GM21619 (cell line): ENCODE results near the gene CEMIP.

Source experiments
- ATAC-seq: cut with Tn5 transposase; IDR thresholded peaks from one replicate; pipeline ENCODE4 v1.9.1; 2021; ENCODE audit not compliant: unreplicated experiment

CEMIP gene

GRCh38 chr15:80885016-80885579, 105.9 kb downstream of the CEMIP start:
- ATAC-seq: no peak

- ATAC-seq: no peak
Measured at GRCh38 chr15:80887148-80887547, 108.0 kb downstream of the CEMIP start.

- ATAC-seq: no peak
Measured at GRCh38 chr15:80888846-80889245, 109.7 kb downstream of the CEMIP start.

GRCh38 chr15:80890341-80891005, 111.3 kb downstream of the CEMIP start:
- ATAC-seq: no peak

- no peak for ATAC-seq
Measured at GRCh38 chr15:80891006-80891405, 111.8 kb downstream of the CEMIP start.

- no peak for ATAC-seq
Measured at GRCh38 chr15:80892414-80892813, 113.2 kb downstream of the CEMIP start.

GRCh38 chr15:80893777-80894176, 114.6 kb downstream of the CEMIP start:
- no peak for ATAC-seq

GRCh38 chr15:80895091-80895490, 115.9 kb downstream of the CEMIP start:
- no peak for ATAC-seq

GRCh38 chr15:80895965-80896364, 116.8 kb downstream of the CEMIP start:
- ATAC-seq: no peak

- ATAC-seq: no peak
Measured at GRCh38 chr15:80898040-80898439, 118.9 kb downstream of the CEMIP start.

- no peak for ATAC-seq
Measured at GRCh38 chr15:80902298-80902801, 123.2 kb downstream of the CEMIP start.

- no peak for ATAC-seq
Measured at GRCh38 chr15:80904998-80905397, 125.8 kb downstream of the CEMIP start.

- ATAC-seq: no peak
Measured at GRCh38 chr15:80906159-80906766, 127.1 kb downstream of the CEMIP start.

GRCh38 chr15:80911821-80912220, 132.7 kb downstream of the CEMIP start:
- no peak for ATAC-seq

- no peak for ATAC-seq
Measured at GRCh38 chr15:80912673-80913072, 133.5 kb downstream of the CEMIP start.

- no peak for ATAC-seq
Measured at GRCh38 chr15:80913541-80913940, 134.4 kb downstream of the CEMIP start.

GRCh38 chr15:80915472-80915871, 136.3 kb downstream of the CEMIP start:
- no peak for ATAC-seq

- no peak for ATAC-seq
Measured at GRCh38 chr15:80916056-80916455, 136.9 kb downstream of the CEMIP start.

GRCh38 chr15:80918196-80918783, 139.1 kb downstream of the CEMIP start:
- ATAC-seq: no peak

GRCh38 chr15:80920271-80920699, 141.1 kb downstream of the CEMIP start:
- no peak for ATAC-seq

- ATAC-seq: no peak
Measured at GRCh38 chr15:80921736-80922410, 142.7 kb downstream of the CEMIP start.
